ENCODE data around the gene MTMR11. TPM values are rescaled to one million over a fixed set of nuclear protein-coding genes. Genes with fewer than 3 reads are reported as not detected.
"Not testable (repeated sequence)": the region's sequence is repeated elsewhere in the genome, so short reads cannot be mapped to it uniquely, and the experiment has no call there.

Gene MTMR11
- total and polyA plus RNA-seq, 3 donors from 2014 or later: 20.5 to 50.4 (median 39.8) TPM

DNA sequence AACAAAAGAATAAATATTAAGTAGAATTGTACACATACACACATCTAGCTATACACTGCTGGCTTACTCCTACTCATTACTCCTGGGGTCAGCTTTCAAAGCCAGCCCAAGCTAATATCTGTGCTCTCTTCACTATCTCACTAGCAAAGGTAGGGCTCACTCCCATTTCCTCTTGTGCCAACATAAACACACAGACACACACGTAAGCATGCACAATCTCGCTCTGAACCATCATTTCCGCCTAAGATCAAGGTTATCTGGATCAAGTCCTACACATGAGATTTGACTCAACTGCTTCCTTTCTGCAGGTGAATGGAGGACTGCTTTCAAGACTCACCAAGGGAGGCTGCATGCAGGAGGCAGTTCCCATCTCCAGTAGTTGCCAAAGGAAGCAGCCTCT is 28.8 kb upstream of the MTMR11 start:
- TF ChIP-seq CTCF (IDR thresholded peaks at IDR 0.05) (no peak), POLR2A (IDR thresholded peaks at IDR 0.05) (no peak)
- Histone ChIP-seq H3K27me3 (no peaks in the 10 kb centered on the region), H3K27ac (no peak overlapping the region), H3K4me1 (peaks cover 15% of the 10 kb centered on the region), H3K9me3 (no peaks in the 10 kb centered on the region), H3K36me3 (ENCODE audit: low read depth, missing control alignments) (no peaks in the 10 kb centered on the region), H3K4me3 (no peak overlapping the region)
- intact Hi-C loops (cut with DNase I; ENCODE audit: low total_unique reads): no loop called here
- DNase-seq: no peak
- 69 to 85% methylated on average over 3 of the region's 3 CpGs for WGBS, 2 donors

- TF ChIP-seq CTCF (IDR thresholded peaks at IDR 0.05) (no peak), POLR2A (IDR thresholded peaks at IDR 0.05) (no peak)
- 41 to 65% methylated on average over 3 of the region's 3 CpGs for WGBS, 2 donors
- H3K4me1 ChIP-seq: peaks cover 15% of the 10 kb centered on the region
- H3K9me3 ChIP-seq: no peaks in the 10 kb centered on the region
- H3K36me3 ChIP-seq (ENCODE audit: low read depth, missing control alignments): no peaks in the 10 kb centered on the region
- no peak for DNase-seq
- intact Hi-C loops (cut with DNase I; ENCODE audit: low total_unique reads): no loop called here
- peak overlapping the region in 1 of 2 donors; percentile 53 for H3K27ac ChIP-seq
- no peak overlapping the region for H3K4me3 ChIP-seq
- H3K27me3 ChIP-seq: no peaks in the 10 kb centered on the region
These were observed 26.7 kb upstream of the MTMR11 start for GRCh38 chr1:149963358-149963757.

DNA sequence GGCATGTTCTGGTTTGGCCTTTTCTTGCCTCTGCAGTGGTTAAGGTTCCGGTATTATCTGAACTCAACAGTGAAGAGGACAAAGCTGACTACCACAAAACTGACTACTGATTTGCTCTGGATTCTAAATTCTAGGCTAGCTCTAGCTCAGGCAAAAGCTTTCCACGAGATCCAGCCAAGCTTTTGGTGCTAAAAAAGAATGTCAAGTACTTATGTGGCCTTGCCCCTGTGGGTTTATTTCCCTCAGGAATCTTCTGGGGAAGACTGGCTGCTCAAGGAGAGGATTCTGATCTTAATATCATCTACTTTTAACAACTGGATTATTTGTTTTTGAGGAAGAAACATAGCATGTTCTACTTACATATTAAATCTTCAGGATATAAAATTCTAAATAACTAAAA is 26.1 kb upstream of the MTMR11 start:
- DNase-seq: no peak
- no peak for TF ChIP-seq POLR2A (IDR thresholded peaks at IDR 0.05)
- no peak for TF ChIP-seq CTCF (IDR thresholded peaks at IDR 0.05)
- Histone ChIP-seq H3K9me3 (no peaks in the 10 kb centered on the region), H3K4me1 (peaks cover 15% of the 10 kb centered on the region), H3K4me3 (no peak overlapping the region), H3K27ac (peak overlapping the region in 1 of 2 donors; percentile 53), H3K27me3 (no peaks in the 10 kb centered on the region), H3K36me3 (ENCODE audit: low read depth, missing control alignments) (no peaks in the 10 kb centered on the region)
- intact Hi-C loops (cut with DNase I; ENCODE audit: low total_unique reads): no loop called here
- 41 to 64% methylated on average over 2 of the region's 2 CpGs for WGBS, 2 donors

- Histone ChIP-seq H3K36me3 (ENCODE audit: low read depth, missing control alignments) (no peaks in the 10 kb centered on the region), H3K27ac (peak overlapping the region in 1 of 2 donors; percentile 53), H3K9me3 (no peaks in the 10 kb centered on the region), H3K27me3 (no peaks in the 10 kb centered on the region), H3K4me1 (peaks cover 12% of the 10 kb centered on the region), H3K4me3 (no peak overlapping the region)
- intact Hi-C loops (cut with DNase I; ENCODE audit: low total_unique reads): no loop called here
- peak; percentile 70 for DNase-seq
- TF ChIP-seq POLR2A (IDR thresholded peaks at IDR 0.05) (no peak), CTCF (IDR thresholded peaks at IDR 0.05) (peak; percentile 69 to 79 (median 70))
- 29 to 36% methylated on average over 3 of the region's 3 CpGs for WGBS, 2 donors
These were observed 25.5 kb upstream of the MTMR11 start for GRCh38 chr1:149962039-149962647.

DNA sequence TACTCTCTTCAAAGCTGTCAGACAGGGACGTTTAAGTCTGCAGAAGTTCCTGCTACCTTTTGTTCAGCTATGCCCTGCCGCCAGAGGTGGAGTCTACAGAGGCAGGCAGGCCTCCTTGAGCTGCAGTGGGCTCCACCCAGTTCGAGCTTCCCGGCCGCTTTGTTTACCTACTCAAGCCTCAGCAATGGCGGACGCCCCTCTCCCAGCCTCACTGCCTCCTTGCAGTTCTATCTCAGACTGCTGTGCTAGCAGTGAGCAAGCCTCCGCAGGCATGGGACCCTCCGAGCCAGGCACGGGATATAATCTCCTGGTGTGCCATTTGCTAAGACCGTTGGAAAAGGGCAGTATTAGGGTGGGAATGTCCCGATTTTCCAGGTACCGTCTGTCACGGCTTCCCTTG is 20.9 kb upstream of the MTMR11 start:
- DNase-seq; H3K9me3 ChIP-seq; H3K4me1 ChIP-seq; H3K4me3 ChIP-seq; intact Hi-C loops (cut with DNase I; ENCODE audit: low total_unique reads); H3K36me3 ChIP-seq (ENCODE audit: low read depth, missing control alignments); H3K27me3 ChIP-seq; H3K27ac ChIP-seq: not testable (repeated sequence)
- 99% methylated on average over 14 of the region's 14 CpGs; no CpG with 5 or more reads in 1 of the 2 donors for WGBS, 2 donors
